Fibroblast of lung (primary cell): Measurements from ENCODE around the gene ARL15. TPM values are rescaled to one million over a fixed set of nuclear protein-coding genes. Genes with fewer than 3 reads are reported as not detected.

Experiments
- DNase-seq, 2 donors: peaks; one replicate each; pipeline versions ENCODE4 v3.0.0 to v3.0.0-alpha.2; 2010; ENCODE audit warnings: low read depth in 2 of 2
- H2AFZ ChIP-seq: 2 replicates; pipeline ENCODE4 v1.5.1; 2012; ENCODE audit warnings: low read length, control low read depth, inconsistent platforms
- H3K27ac ChIP-seq: 2 replicates; pipeline ENCODE4 v1.5.1; 2011; ENCODE audit warnings: low read length, control low read depth; ENCODE audit not compliant: insufficient read depth
- H3K27me3 ChIP-seq: 2 replicates; pipeline ENCODE4 v1.5.1; 2011; ENCODE audit warnings: mild to moderate bottlenecking, low read length; ENCODE audit not compliant: control insufficient read depth, insufficient read depth
- H3K36me3 ChIP-seq: 2 replicates; pipeline ENCODE4 v1.5.1; 2011; ENCODE audit warnings: low read length; ENCODE audit not compliant: control insufficient read depth, insufficient read depth
- H3K4me1 ChIP-seq: 2 replicates; pipeline ENCODE4 v1.5.1; 2011; ENCODE audit warnings: low read length; ENCODE audit not compliant: control insufficient read depth, insufficient read depth; ENCODE audit errors: extremely low read depth
- H3K4me2 ChIP-seq: 2 replicates; pipeline ENCODE4 v1.5.1; 2011; ENCODE audit warnings: low read length, control low read depth; ENCODE audit not compliant: insufficient read depth; ENCODE audit errors: extremely low read depth
- H3K4me3 ChIP-seq, 4 experiments: fragments of 200-600 bp in 1 of 4; sonication (generic) in 1 of 4; replicated peaks in 1 of 4; 2 replicates each; pipeline ENCODE4 v1.5.1; 2011 to 2016; ENCODE audit warnings: low read length in 4 of 4, low read depth in 3 of 4, mild to moderate bottlenecking in 3 of 4, control low read depth in 2 of 4, inconsistent platforms in 1 of 4, mixed read lengths in 1 of 4; ENCODE audit not compliant: insufficient read depth in 1 of 4; ENCODE audit errors: control extremely low read depth in 1 of 4
- H3K79me2 ChIP-seq: 2 replicates; pipeline ENCODE4 v1.5.1; 2012; ENCODE audit warnings: mild to moderate bottlenecking, low read length, inconsistent platforms; ENCODE audit not compliant: control insufficient read depth, insufficient read depth
- H3K9ac ChIP-seq: 2 replicates; pipeline ENCODE4 v1.5.1; 2011; ENCODE audit warnings: mild to moderate bottlenecking, low read length, control low read depth; ENCODE audit not compliant: insufficient read depth
- H3K9me3 ChIP-seq: 2 replicates; pipeline ENCODE4 v1.5.1; 2012; ENCODE audit warnings: low read depth, low read length; ENCODE audit not compliant: control insufficient read depth, insufficient read depth
- H4K20me1 ChIP-seq: 2 replicates; pipeline ENCODE4 v1.5.1; 2011; ENCODE audit warnings: low read length; ENCODE audit not compliant: control insufficient read depth, insufficient read depth; ENCODE audit errors: extremely low read depth
- EZH2 ChIP-seq: IDR thresholded peaks from 2 replicates; pipeline ENCODE4 v1.5.1; 2012; ENCODE audit warnings: low read length, control low read depth, mild to moderate bottlenecking; ENCODE audit errors: missing control alignments
- polyA plus RNA-seq, 2 donors: library from polyadenylated mRNA; depleted of rRNA in 1 of 2; stranded (reverse) in 1 of 2; unstranded in 1 of 2; fragments of >200 nt; gene quantifications; 2 replicates each; pipeline ENCODE4 v1.2.1, GENCODE V29; 2011 to 2012; ENCODE audit warnings: missing spikeins in 1 of 2
- total RNA-seq: library from RNA; depleted of rRNA; stranded (reverse); fragments of >200 nt; gene quantifications from 2 replicates; pipeline ENCODE4 v1.2.1, GENCODE V29; 2014
- TF ChIP-seq, protein P1 (sequence below), 2 donors: IDR thresholded peaks in 1 of 2; conservative IDR thresholded peaks in 1 of 2; 1 replicate in 1 of 2; 2 replicates in 1 of 2; pipeline ENCODE4 v1.5.1; 2011 to 2012; ENCODE audit warnings: low read length in 2 of 2, control low read depth in 1 of 2, inconsistent platforms in 1 of 2, low read depth in 1 of 2, mild to moderate bottlenecking in 1 of 2

The ARL15 gene
- total and polyA plus RNA-seq, 2 donors (not counting 1 experiment from before 2014, with no cell fraction given): 20.6 to 28.7 TPM

DNA sequence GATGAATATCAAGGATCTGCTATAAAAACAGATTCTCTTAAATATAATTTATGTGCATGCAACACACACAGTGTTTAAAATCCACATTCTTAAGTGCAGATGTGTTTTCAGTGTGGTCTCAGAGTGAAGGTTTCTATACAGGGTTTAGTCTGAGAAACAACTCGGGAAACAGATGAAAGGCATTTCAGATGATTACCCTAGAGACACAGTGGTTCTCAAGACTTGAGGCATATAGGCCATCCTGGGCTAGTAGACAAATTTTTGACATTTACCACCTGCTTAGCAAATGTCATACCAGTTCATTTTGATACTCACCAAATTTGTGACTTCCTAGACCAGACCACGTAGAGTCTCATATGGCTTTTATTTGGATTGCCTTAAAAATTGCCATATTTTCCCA lies 216.5 kb downstream of the ARL15 start:
- H4K20me1 ChIP-seq: no peaks in the 10 kb centered on the region
- no peaks in the 10 kb centered on the region for H3K79me2 ChIP-seq
- no peaks in the 10 kb centered on the region for H3K4me1 ChIP-seq
- H2AFZ ChIP-seq: no peak overlapping the region
- H3K4me3 ChIP-seq: no peak overlapping the region
- no peak for DNase-seq
- no peaks in the 10 kb centered on the region for H3K36me3 ChIP-seq
- H3K27ac ChIP-seq: no peak overlapping the region
- no peak overlapping the region for H3K9ac ChIP-seq
- H3K27me3 ChIP-seq: no peaks in the 10 kb centered on the region
- no peaks in the 10 kb centered on the region for H3K9me3 ChIP-seq
- no peak overlapping the region for H3K4me2 ChIP-seq
- no peak for TF ChIP-seq EZH2
- TF ChIP-seq, protein P1, sequence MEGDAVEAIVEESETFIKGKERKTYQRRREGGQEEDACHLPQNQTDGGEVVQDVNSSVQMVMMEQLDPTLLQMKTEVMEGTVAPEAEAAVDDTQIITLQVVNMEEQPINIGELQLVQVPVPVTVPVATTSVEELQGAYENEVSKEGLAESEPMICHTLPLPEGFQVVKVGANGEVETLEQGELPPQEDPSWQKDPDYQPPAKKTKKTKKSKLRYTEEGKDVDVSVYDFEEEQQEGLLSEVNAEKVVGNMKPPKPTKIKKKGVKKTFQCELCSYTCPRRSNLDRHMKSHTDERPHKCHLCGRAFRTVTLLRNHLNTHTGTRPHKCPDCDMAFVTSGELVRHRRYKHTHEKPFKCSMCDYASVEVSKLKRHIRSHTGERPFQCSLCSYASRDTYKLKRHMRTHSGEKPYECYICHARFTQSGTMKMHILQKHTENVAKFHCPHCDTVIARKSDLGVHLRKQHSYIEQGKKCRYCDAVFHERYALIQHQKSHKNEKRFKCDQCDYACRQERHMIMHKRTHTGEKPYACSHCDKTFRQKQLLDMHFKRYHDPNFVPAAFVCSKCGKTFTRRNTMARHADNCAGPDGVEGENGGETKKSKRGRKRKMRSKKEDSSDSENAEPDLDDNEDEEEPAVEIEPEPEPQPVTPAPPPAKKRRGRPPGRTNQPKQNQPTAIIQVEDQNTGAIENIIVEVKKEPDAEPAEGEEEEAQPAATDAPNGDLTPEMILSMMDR (conservative IDR thresholded peaks at IDR 0.05 in 1 of 2, IDR thresholded peaks at IDR 0.05 in 1 of 2; ENCODE audit: low read depth in 1 of 2, low read length in 2 of 2): no peak

DNA sequence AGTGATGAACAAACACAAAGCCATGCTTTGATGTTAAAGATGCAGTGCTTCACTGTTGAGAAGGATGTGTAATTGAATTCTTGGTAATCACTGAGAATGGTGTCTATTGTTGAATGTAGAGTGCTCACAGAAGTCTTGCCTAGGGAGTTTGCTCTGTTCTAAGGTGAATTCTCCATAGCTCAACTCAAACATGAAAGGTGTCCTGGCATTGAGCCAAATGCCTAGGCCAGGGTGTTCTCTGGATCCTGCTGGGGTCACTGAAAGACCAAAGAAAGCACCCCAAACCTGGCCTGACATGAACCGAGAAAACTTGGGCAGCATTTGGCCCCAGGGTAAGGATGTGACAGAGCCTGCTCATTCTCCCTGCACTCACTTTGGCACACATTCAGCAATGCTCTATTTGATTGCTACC lies 217.3 kb downstream of the ARL15 start:
- H4K20me1 ChIP-seq: no peaks in the 10 kb centered on the region
- H3K27me3 ChIP-seq: no peaks in the 10 kb centered on the region
- H3K79me2 ChIP-seq: no peaks in the 10 kb centered on the region
- no peak for DNase-seq
- H3K9me3 ChIP-seq: no peaks in the 10 kb centered on the region
- H3K4me1 ChIP-seq: peaks cover 4% of the 10 kb centered on the region
- H3K4me2 ChIP-seq: no peak overlapping the region
- H2AFZ ChIP-seq: no peak overlapping the region
- no peak overlapping the region for H3K27ac ChIP-seq
- no peak overlapping the region for H3K4me3 ChIP-seq
- H3K36me3 ChIP-seq: no peaks in the 10 kb centered on the region
- no peak overlapping the region for H3K9ac ChIP-seq
- TF ChIP-seq, protein P1 (conservative IDR thresholded peaks at IDR 0.05 in 1 of 2, IDR thresholded peaks at IDR 0.05 in 1 of 2; ENCODE audit: low read depth in 1 of 2, low read length in 2 of 2): no peak
- TF ChIP-seq EZH2: no peak

DNA sequence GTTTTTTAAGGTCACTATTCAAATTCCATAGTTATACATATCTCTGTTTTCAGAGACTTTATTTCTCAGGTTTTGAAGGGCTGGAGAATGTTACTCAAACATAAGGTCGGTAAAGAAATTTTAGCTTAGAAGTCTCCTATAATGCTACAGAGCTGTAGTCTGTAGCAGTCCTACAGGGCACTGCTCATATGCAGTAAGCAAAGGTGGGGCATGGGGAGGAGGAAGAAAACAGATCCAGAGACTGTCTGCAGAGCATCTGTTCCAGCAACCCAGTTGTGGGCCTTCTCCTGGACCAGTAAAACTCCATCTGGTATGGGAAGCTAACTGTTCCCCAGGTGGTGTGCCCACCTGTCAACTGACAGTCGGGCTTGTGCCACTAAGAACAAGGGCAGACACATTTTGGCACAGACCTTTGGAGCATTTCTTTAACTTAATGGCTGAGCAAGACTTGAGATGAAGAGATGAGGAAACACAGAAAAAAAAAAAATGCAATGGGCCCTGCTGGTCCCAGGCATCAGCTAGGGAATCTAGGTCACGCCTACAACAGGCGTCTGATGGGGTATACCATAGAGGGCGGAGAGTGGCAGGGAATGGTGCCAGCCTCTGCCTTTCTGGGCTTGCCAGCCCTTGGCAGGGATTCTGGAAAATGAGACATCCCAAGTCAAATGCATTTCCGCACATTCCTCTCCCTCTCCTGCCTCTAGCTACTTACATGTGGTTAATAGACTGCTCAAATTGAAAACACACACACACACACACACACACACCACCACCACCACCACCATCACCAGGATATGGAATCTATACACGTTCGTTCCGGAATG lies 218.9 kb downstream of the ARL15 start:
- H3K9me3 ChIP-seq: no peaks in the 10 kb centered on the region
- no peak for TF ChIP-seq EZH2
- TF ChIP-seq, protein P1 (conservative IDR thresholded peaks at IDR 0.05 in 1 of 2, IDR thresholded peaks at IDR 0.05 in 1 of 2; ENCODE audit: low read depth in 1 of 2, low read length in 2 of 2): no peak
- H3K79me2 ChIP-seq: no peaks in the 10 kb centered on the region
- H3K4me1 ChIP-seq: peaks cover 5% of the 10 kb centered on the region
- H3K36me3 ChIP-seq: no peaks in the 10 kb centered on the region
- peak overlapping the region; percentile 56 for H3K4me2 ChIP-seq
- H3K9ac ChIP-seq: no peak overlapping the region
- no peaks in the 10 kb centered on the region for H3K27me3 ChIP-seq
- no peak overlapping the region for H3K27ac ChIP-seq
- no peaks in the 10 kb centered on the region for H4K20me1 ChIP-seq
- no peak overlapping the region for H2AFZ ChIP-seq
- peak in 1 of 2 donors; percentile 52 for DNase-seq
- H3K4me3 ChIP-seq: no peak overlapping the region
